Left ventricle myocardium inferior (tissue), 1 donor: ENCODE results near the gene UNG. TPM values are rescaled to one million over a fixed set of nuclear protein-coding genes. Genes with fewer than 3 reads are reported as not detected.
"Not testable (repeated sequence)": the region's sequence is repeated elsewhere in the genome, so short reads cannot be mapped to it uniquely, and the experiment has no call there.

Source experiments
- DNase-seq: peaks from one replicate; pipeline ENCODE4 v3.0.0-alpha.2; 2020
- H3K27ac ChIP-seq: fragments of 200-600 bp; replicated peaks from 2 replicates; pipeline ENCODE4 v1.8.0; 2021
- H3K27me3 ChIP-seq: fragments of 200-600 bp; 2 replicates; pipeline ENCODE4 v1.8.0; 2021; ENCODE audit warnings: low read depth
- H3K36me3 ChIP-seq: fragments of 200-600 bp; 2 replicates; pipeline ENCODE4 v1.8.0; 2021
- H3K4me1 ChIP-seq: fragments of 200-600 bp; 2 replicates; pipeline ENCODE4 v1.8.0; 2021
- H3K4me3 ChIP-seq: fragments of 200-600 bp; 2 replicates; pipeline ENCODE4 v1.8.0; 2021; ENCODE audit warnings: mild to moderate bottlenecking, moderate library complexity
- H3K9me3 ChIP-seq: fragments of 200-600 bp; replicated peaks from 2 replicates; pipeline ENCODE4 v1.8.0; 2021
- intact Hi-C: fragments of 100-400 bp; cut with micrococcal nuclease; formaldehyde crosslinking; loops from one replicate; pipeline ENCODE4 v1.11.0; 2022
- total RNA-seq: library from RNA; stranded (reverse); fragmentation: NEBNext Ultra II Directional; extraction: Animal tissue kit (Norgen Biotek cat#: 25700); gene quantifications from one replicate; pipeline ENCODE4 v1.2.1, GENCODE V29; 2021
- TF ChIP-seq, protein P1 (sequence below): fragments of 200-600 bp; IDR thresholded peaks from 2 replicates; pipeline ENCODE4 v1.8.0; 2021; ENCODE audit warnings: antibody characterized with exemption, mild to moderate bottlenecking, borderline replicate concordance
- donor health status: DM: no; HTN: yes; CAD: no; lungs with severe emphysema.

Gene UNG
- total RNA-seq, 1 donor from 2014 or later: 24.6 TPM

DNA sequence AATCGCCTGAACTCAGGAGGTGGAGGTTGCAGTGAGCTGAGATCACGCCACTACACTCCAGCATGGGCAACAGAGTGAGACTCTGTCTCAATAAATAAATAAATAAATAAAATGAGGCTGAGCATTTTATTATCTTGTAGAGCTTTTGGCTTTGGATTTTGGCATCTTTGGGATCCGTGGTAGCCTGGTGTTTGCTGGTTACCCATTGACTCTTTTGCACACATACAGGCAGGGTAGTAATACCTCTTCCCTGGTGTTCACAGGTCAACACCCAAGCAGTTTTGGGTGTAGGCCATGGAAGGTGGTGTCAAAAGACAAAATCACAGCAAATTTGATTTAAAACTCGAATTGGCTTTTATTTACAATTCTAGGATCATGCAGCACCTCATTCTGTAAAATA lies 46.8 kb downstream of the UNG start:
- peaks cover 97% of the 10 kb centered on the region for H3K4me1 ChIP-seq
- H3K4me3 ChIP-seq: no peak overlapping the region
- peaks cover 36% of the 10 kb centered on the region for H3K36me3 ChIP-seq
- no peaks in the 10 kb centered on the region for H3K27me3 ChIP-seq
- H3K27ac ChIP-seq: peak overlapping the region; percentile 0
- intact Hi-C loops: no loop called here
- no peak for DNase-seq
- H3K9me3 ChIP-seq: no peaks in the 10 kb centered on the region
- TF ChIP-seq, protein P1, sequence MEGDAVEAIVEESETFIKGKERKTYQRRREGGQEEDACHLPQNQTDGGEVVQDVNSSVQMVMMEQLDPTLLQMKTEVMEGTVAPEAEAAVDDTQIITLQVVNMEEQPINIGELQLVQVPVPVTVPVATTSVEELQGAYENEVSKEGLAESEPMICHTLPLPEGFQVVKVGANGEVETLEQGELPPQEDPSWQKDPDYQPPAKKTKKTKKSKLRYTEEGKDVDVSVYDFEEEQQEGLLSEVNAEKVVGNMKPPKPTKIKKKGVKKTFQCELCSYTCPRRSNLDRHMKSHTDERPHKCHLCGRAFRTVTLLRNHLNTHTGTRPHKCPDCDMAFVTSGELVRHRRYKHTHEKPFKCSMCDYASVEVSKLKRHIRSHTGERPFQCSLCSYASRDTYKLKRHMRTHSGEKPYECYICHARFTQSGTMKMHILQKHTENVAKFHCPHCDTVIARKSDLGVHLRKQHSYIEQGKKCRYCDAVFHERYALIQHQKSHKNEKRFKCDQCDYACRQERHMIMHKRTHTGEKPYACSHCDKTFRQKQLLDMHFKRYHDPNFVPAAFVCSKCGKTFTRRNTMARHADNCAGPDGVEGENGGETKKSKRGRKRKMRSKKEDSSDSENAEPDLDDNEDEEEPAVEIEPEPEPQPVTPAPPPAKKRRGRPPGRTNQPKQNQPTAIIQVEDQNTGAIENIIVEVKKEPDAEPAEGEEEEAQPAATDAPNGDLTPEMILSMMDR: no peak

DNA sequence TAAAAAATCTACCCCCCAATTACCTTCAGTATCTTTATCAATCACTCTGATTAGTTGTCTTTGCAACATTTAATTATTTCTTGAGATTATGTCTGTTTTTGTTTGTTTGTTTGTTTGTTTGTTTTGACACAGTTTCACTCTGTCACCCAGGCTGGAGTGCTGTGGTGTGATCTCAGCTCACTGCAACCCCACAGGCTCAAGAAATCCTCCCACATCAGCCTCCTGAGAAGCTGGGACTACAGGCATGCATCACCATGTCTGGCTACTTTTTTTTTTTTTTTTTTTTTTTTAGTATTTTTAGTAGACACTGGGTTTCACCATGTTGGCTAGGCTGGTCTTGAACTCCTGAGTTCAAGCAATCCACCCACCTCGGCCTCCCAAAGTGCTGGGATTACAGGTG lies 49.7 kb downstream of the UNG start:
- Histone ChIP-seq H3K4me1 (peaks cover 89% of the 10 kb centered on the region), H3K27ac (peak overlapping the region; percentile 74), H3K36me3 (peaks cover 22% of the 10 kb centered on the region)
- H3K4me3 ChIP-seq, H3K27me3 ChIP-seq, intact Hi-C loops, DNase-seq, H3K9me3 ChIP-seq: not testable (repeated sequence)

DNA sequence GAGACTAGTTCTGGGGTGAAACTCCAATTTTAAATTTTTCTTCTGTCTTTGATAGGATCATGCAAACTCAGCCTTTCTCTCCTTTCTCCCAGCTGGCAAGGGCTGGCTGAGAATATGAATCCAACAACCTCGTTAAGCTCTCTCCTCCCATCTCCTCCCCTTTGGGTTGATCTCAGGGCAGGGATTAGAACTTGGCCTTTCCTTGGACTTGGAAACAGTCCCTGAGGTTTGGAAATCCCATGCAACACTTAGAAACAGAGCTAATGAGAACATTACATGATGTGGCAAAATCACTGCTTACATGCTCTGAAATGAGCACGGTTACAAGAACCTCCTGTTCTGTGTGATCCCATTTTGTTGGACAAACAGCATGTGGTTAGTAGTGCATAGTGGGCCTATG lies 50.6 kb downstream of the UNG start:
- peaks cover 83% of the 10 kb centered on the region for H3K4me1 ChIP-seq
- H3K27ac ChIP-seq: peak overlapping the region; percentile 74
- no peaks in the 10 kb centered on the region for H3K9me3 ChIP-seq
- intact Hi-C loops: no loop called here
- DNase-seq: no peak
- peaks cover 18% of the 10 kb centered on the region for H3K36me3 ChIP-seq
- TF ChIP-seq, protein P1: no peak
- H3K27me3 ChIP-seq: no peaks in the 10 kb centered on the region
- H3K4me3 ChIP-seq: no peak overlapping the region

DNA sequence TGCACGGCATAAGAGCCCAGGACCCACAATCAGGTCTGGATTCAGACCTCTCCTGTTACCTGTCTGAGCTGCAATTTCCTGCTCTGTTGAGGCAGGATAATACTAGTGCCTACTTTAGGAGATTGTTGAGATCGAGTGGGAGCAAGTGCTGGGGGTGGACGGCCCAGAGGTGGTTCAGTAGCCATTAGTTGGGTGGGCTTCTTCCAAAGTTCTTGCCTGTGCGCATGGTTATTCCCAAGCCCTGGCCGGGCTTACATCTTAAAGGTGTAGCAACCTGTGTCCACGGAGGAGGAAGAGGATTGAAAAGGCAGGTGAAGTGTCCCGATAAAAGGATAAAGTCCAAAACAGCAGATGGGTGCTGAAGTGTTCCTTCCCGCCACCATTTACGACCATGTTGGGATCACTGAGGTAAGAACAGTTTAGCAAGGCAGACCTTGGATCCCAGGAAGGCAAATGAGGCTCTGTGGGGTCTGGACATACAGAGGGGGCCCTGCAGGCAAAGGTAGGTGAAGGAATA lies 52.8 kb downstream of the UNG start:
- Histone ChIP-seq H3K36me3 (peaks cover 18% of the 10 kb centered on the region), H3K9me3 (no peaks in the 10 kb centered on the region), H3K27me3 (no peaks in the 10 kb centered on the region), H3K27ac (peak overlapping the region; percentile 74), H3K4me1 (peaks cover 83% of the 10 kb centered on the region), H3K4me3 (no peak overlapping the region)
- TF ChIP-seq, protein P1: no peak
- intact Hi-C loops: no loop called here
- no peak for DNase-seq

DNA sequence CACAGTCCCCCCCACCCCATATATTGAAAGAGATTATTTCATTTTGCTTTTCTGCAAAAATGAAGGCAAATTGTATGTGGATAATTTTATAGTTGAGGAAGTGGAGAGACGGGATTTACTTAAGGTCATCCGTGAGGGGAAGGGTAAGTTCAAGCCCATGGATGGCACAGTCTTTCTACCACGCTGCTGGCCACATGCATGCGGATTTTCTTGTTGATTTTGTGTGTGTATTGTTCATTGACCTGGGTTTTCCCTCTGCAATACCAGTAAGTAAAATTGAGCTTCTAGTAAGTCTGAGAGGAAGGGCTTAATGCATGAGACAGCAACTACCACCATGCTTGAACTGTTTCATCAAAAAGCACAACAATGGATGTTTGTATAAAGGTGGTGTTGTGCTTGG lies 54.1 kb downstream of the UNG start:
- no peaks in the 10 kb centered on the region for H3K27me3 ChIP-seq
- no peak overlapping the region for H3K4me3 ChIP-seq
- H3K36me3 ChIP-seq: peaks cover 18% of the 10 kb centered on the region
- peaks cover 83% of the 10 kb centered on the region for H3K4me1 ChIP-seq
- H3K27ac ChIP-seq: no peak overlapping the region
- no peak for DNase-seq
- TF ChIP-seq, protein P1: no peak
- intact Hi-C loops: no loop called here
- no peaks in the 10 kb centered on the region for H3K9me3 ChIP-seq

DNA sequence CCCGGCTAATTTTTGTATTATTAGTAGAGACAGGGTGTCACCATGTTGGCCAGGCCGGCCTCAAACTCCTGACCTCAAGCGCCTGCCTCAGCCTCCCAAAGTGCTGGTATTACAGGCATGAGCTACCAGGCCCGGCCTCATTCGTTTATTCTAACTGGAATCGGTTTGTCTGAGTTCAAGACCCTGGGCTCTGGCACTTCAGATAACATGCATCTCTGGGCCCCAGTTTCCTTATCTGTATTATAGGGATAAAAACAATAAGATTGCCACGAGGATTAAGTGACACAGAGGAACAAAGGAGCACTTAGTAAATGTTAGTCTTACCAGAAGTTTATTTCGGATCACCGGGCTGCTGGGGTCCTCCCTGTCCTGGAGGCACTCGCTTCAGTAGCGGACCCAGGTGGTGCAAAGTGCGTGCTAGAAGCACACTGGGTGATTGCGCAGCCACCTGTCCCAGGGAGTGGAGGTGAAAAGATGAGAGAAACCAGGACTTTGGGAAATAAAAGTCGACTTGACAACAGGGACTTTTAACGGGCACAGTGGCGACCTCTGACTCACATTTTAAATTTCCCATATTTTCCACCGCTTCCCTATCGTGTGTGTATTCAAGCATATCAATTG lies 56.5 kb downstream of the UNG start:
- Histone ChIP-seq H3K4me3 (peak overlapping the region; percentile 78), H3K36me3 (peaks cover 13% of the 10 kb centered on the region), H3K4me1 (peaks cover 83% of the 10 kb centered on the region), H3K27ac (peak overlapping the region; percentile 93), H3K27me3 (no peaks in the 10 kb centered on the region), H3K9me3 (no peaks in the 10 kb centered on the region)
- TF ChIP-seq, protein P1: no peak
- intact Hi-C loops: no loop called here
- no peak for DNase-seq
